A673 (cell line): ENCODE data around the gene ABLIM3. TPM values are rescaled to one million over a fixed set of nuclear protein-coding genes. Genes with fewer than 3 reads are reported as not detected.

Source experiments
- BruUV-seq: library from RNA; stranded (reverse); fragments of 400-500 nt; replicated peaks from 2 replicates; lab custom pipeline; 2021; lab: Mats Ljungman, UMichigan
- CTCF ChIA-PET: fragments of 300-600 bp; sonication (Branson Sonifier 250); formaldehyde crosslinking; loops from one replicate; lab custom pipeline; 2022; ENCODE audit warnings: antibody characterized with exemption; lab: Charles Lee
- POLR2A ChIA-PET: fragments of 300-600 bp; sonication (Branson Sonifier 250); formaldehyde crosslinking; loops from one replicate; lab custom pipeline; 2022; ENCODE audit warnings: antibody characterized with exemption; ENCODE audit not compliant: low non-redundant PET; lab: Charles Lee
- DNase-seq: peaks from one replicate; pipeline ENCODE4 v3.0.0-alpha.2; 2015; ENCODE audit warnings: low spot score
- H3K27ac ChIP-seq: fragments of 200-600 bp; sonication (generic); 2 replicates; pipeline ENCODE4 v1.5.1; 2016; ENCODE audit warnings: mixed run types, low read depth, mild to moderate bottlenecking, mixed read lengths, antibody characterized with exemption, low read length; ENCODE audit not compliant: poor library complexity, severe bottlenecking
- H3K27me3 ChIP-seq: fragments of 200-600 bp; sonication (generic); replicated peaks from 2 replicates; pipeline ENCODE4 v1.6.1; 2017; ENCODE audit warnings: mixed run types, low read depth, mild to moderate bottlenecking, mixed read lengths, antibody characterized with exemption, low read length; ENCODE audit not compliant: insufficient read depth, poor library complexity
- H3K36me3 ChIP-seq: fragments of 200-600 bp; sonication (generic); 2 replicates; pipeline ENCODE4 v1.6.1; 2016; ENCODE audit warnings: mixed run types, mild to moderate bottlenecking, mixed read lengths, antibody characterized with exemption, low read length; ENCODE audit not compliant: insufficient read depth, poor library complexity, severe bottlenecking
- H3K4me1 ChIP-seq: fragments of 200-600 bp; sonication (generic); 2 replicates; pipeline ENCODE4 v1.6.1; 2017; ENCODE audit warnings: mixed run types, mild to moderate bottlenecking, mixed read lengths, antibody characterized with exemption, low read length; ENCODE audit not compliant: insufficient read depth, poor library complexity, severe bottlenecking
- H3K4me3 ChIP-seq: fragments of 200-600 bp; sonication (generic); 2 replicates; pipeline ENCODE4 v1.5.1; 2016; ENCODE audit warnings: low read depth, mixed run types, mild to moderate bottlenecking, mixed read lengths, low read length; ENCODE audit not compliant: poor library complexity, severe bottlenecking
- H3K9me3 ChIP-seq: fragments of 200-600 bp; sonication (generic); 2 replicates; pipeline ENCODE4 v1.6.1; 2016; ENCODE audit warnings: mixed run types, low read depth, mild to moderate bottlenecking, mixed read lengths, antibody characterized with exemption, low read length; ENCODE audit not compliant: poor library complexity, severe bottlenecking
- CTCF ChIP-seq: fragments of 300-800, 200-600 bp; sonication (generic); conservative IDR thresholded peaks from 2 replicates; pipeline ENCODE4 v1.5.1; 2017; ENCODE audit warnings: low read depth, mild to moderate bottlenecking, antibody characterized with exemption, low read length, moderate library complexity, mixed read lengths
- EZH2 ChIP-seq: fragments of 200-600 bp; sonication (generic); IDR thresholded peaks from 2 replicates; pipeline ENCODE4 v1.6.1; 2017; ENCODE audit warnings: borderline replicate concordance, low read depth, mild to moderate bottlenecking, mixed read lengths, antibody characterized with exemption, low read length; ENCODE audit not compliant: poor library complexity, severe bottlenecking
- intact Hi-C: fragments of 100-400 bp; cut with micrococcal nuclease; formaldehyde crosslinking; loops from one replicate; pipeline ENCODE4 v1.10.0; 2022; ENCODE audit not compliant: unreplicated experiment
- total RNA-seq: library from RNA; stranded (reverse); gene quantifications from 2 replicates; pipeline ENCODE4 v1.2.3, GENCODE V29; 2021

Gene ABLIM3
- total RNA-seq, 1 experiment from 2014 or later, result not detected

- BruUV-seq, result no TSS peak
- Histone ChIP-seq H3K27ac (no peak overlapping the region), H3K4me1 (no peaks in the 10 kb centered on the region), H3K27me3 (no peaks in the 10 kb centered on the region), H3K9me3 (no peaks in the 10 kb centered on the region), H3K36me3 (no peaks in the 10 kb centered on the region), H3K4me3 (no peak overlapping the region)
- intact Hi-C loops, result no loop called here
- CTCF ChIA-PET, result no interaction called here
- TF ChIP-seq EZH2, result no peak
- no peak for TF ChIP-seq CTCF
- POLR2A ChIA-PET, result no interaction called here
- DNase-seq, result no peak
Observed at GRCh38 chr5:149301049-149301743, 159.9 kb downstream of the ABLIM3 start.

GRCh38 chr5:149301744-149302380 is 160.6 kb downstream of the ABLIM3 start:
- Histone ChIP-seq H3K4me3 (no peak overlapping the region), H3K9me3 (no peaks in the 10 kb centered on the region), H3K36me3 (no peaks in the 10 kb centered on the region), H3K27ac (no peak overlapping the region), H3K4me1 (no peaks in the 10 kb centered on the region), H3K27me3 (no peaks in the 10 kb centered on the region)
- ChIA-PET CTCF (no interaction called here), POLR2A (no interaction called here)
- no TSS peak for BruUV-seq
- intact Hi-C loops, result no loop called here
- TF ChIP-seq CTCF (no peak), EZH2 (no peak)
- DNase-seq, result no peak

GRCh38 chr5:149302641-149303040 is 161.3 kb downstream of the ABLIM3 start:
- intact Hi-C loops, result no loop called here
- CTCF ChIA-PET, result no interaction called here
- POLR2A ChIA-PET, result no interaction called here
- DNase-seq, result no peak
- Histone ChIP-seq H3K36me3 (no peaks in the 10 kb centered on the region), H3K27me3 (no peaks in the 10 kb centered on the region), H3K4me3 (no peak overlapping the region), H3K9me3 (no peaks in the 10 kb centered on the region), H3K4me1 (no peaks in the 10 kb centered on the region), H3K27ac (no peak overlapping the region)
- BruUV-seq, result no TSS peak
- TF ChIP-seq CTCF (no peak), EZH2 (no peak)
